H1 (cell line): ENCODE results near the gene AIPL1. TPM values are rescaled to one million over a fixed set of nuclear protein-coding genes. Genes with fewer than 3 reads are reported as not detected.
A peak's percentile ranks its signal among the peaks of the same experiment; 100 is the strongest.

ENCODE experiments used
- CTCF ChIA-PET: fragments of 300-600 bp; sonication (Branson Sonifier 250); formaldehyde crosslinking; loops from one replicate; lab custom pipeline; 2021; ENCODE audit not compliant: partially characterized antibody; lab: Charles Lee
- POLR2A ChIA-PET: fragments of 300-600 bp; sonication (Branson Sonifier 250); formaldehyde crosslinking; loops from one replicate; lab custom pipeline; 2021; ENCODE audit warnings: inconsistent platforms; ENCODE audit not compliant: partially characterized antibody; lab: Charles Lee
- DNase-seq, 2 experiments: peaks; one replicate each; pipeline versions ENCODE4 v3.0.0 to v3.0.0-alpha.2; 2010 to 2022; ENCODE audit warnings: low spot score in 2 of 2, low read depth in 1 of 2, mixed read lengths in 1 of 2
- FAIRE-seq: peaks from 2 replicates; lab custom pipeline; 2011; peaks lifted over from hg19 to GRCh38; lab: Jason Lieb, UNC
- H2AFZ ChIP-seq: 2 replicates; pipeline ENCODE4 v1.8.1; 2012; ENCODE audit warnings: low read length, inconsistent platforms
- H2AK5ac ChIP-seq: 2 replicates; pipeline ENCODE4 v1.6.1; 2013; ENCODE audit warnings: low read depth, low read length
- H2BK120ac ChIP-seq: replicated peaks from 2 replicates; pipeline ENCODE3; 2013; ENCODE audit warnings: low read depth, low read length, inconsistent platforms
- H2BK12ac ChIP-seq: 2 replicates; pipeline ENCODE4 v1.6.1; 2013; ENCODE audit warnings: low read depth, low read length
- H2BK15ac ChIP-seq: 2 replicates; pipeline ENCODE4 v1.6.1; 2013; ENCODE audit warnings: low read length
- H2BK20ac ChIP-seq: 2 replicates; pipeline ENCODE4 v1.6.1; 2013; ENCODE audit warnings: low read length
- H2BK5ac ChIP-seq: 2 replicates; pipeline ENCODE4 v1.6.1; 2013; ENCODE audit warnings: low read depth, low read length
- H3K14ac ChIP-seq: 2 replicates; pipeline ENCODE4 v1.6.1; 2013; ENCODE audit warnings: inconsistent platforms; ENCODE audit not compliant: insufficient read length
- H3K18ac ChIP-seq: 2 replicates; pipeline ENCODE4 v1.6.1; 2013; ENCODE audit warnings: low read length; ENCODE audit errors: extremely low read depth
- H3K23ac ChIP-seq: 2 replicates; pipeline ENCODE4 v1.6.1; 2013; ENCODE audit warnings: inconsistent platforms; ENCODE audit not compliant: insufficient read length
- H3K23me2 ChIP-seq: 2 replicates; pipeline ENCODE4 v1.6.1; 2013; ENCODE audit warnings: low read depth, low read length
- H3K27ac ChIP-seq: 2 replicates; pipeline ENCODE4 v1.6.1; 2011; ENCODE audit warnings: low read depth, low read length, inconsistent platforms
- H3K27me3 ChIP-seq, 4 experiments: replicated peaks in 1 of 4; 1 replicate in 1 of 4; 2 replicates in 3 of 4; pipeline versions ENCODE4 v1.6.1 to v1.8.1; 2011 to 2013; ENCODE audit warnings: low read length in 3 of 4, mild to moderate bottlenecking in 3 of 4, inconsistent platforms in 2 of 4, mixed read lengths in 2 of 4, moderate library complexity in 1 of 4; ENCODE audit not compliant: control insufficient read depth in 3 of 4, insufficient read depth in 3 of 4; ENCODE audit errors: extremely low read depth in 1 of 4
- H3K36me3 ChIP-seq, 4 experiments: 2 replicates each; pipeline versions ENCODE4 v1.6.1 to v1.8.1; 2011 to 2013; ENCODE audit warnings: mild to moderate bottlenecking in 4 of 4, low read length in 3 of 4, moderate library complexity in 2 of 4, control low read depth in 1 of 4, inconsistent platforms in 1 of 4; ENCODE audit not compliant: insufficient read depth in 4 of 4, control insufficient read depth in 2 of 4
- H3K4ac ChIP-seq: replicated peaks from 2 replicates; pipeline ENCODE3; 2013; ENCODE audit warnings: low read length, low read depth, mixed read lengths, inconsistent platforms; ENCODE audit not compliant: insufficient read length
- H3K4me1 ChIP-seq, 4 experiments: replicated peaks in 1 of 4; 1 replicate in 1 of 4; 2 replicates in 3 of 4; pipeline versions ENCODE4 v1.6.1 to v1.8.1; 2011 to 2013; ENCODE audit warnings: low read length in 3 of 4, inconsistent platforms in 2 of 4, mixed read lengths in 1 of 4; ENCODE audit not compliant: insufficient read depth in 4 of 4, control insufficient read depth in 3 of 4
- H3K4me2 ChIP-seq, 2 experiments: 2 replicates each; pipeline versions ENCODE4 v1.6.1 to v1.8.1; 2011 to 2013; ENCODE audit warnings: low read depth in 2 of 2, low read length in 2 of 2, control low read depth in 1 of 2, inconsistent platforms in 1 of 2, mild to moderate bottlenecking in 1 of 2; ENCODE audit not compliant: insufficient read depth in 1 of 2
- H3K4me3 ChIP-seq, 4 experiments: fragments of 200-600, 300-600 bp in 1 of 4; sonication (generic), shearing (Covaris generic), sonication (Bioruptor Twin) in 1 of 4; 2 replicates each; pipeline versions ENCODE4 v1.5.1 to v1.8.1; 2011 to 2016; ENCODE audit warnings: low read length in 4 of 4, low read depth in 3 of 4, control low read depth in 2 of 4, inconsistent platforms in 2 of 4, mild to moderate bottlenecking in 2 of 4, mixed read lengths in 1 of 4, moderate library complexity in 1 of 4; ENCODE audit not compliant: insufficient read depth in 2 of 4; ENCODE audit errors: extremely low read depth in 1 of 4
- H3K56ac ChIP-seq: replicated peaks from 2 replicates; pipeline ENCODE3; 2013; ENCODE audit warnings: low read depth, mild to moderate bottlenecking, mixed read lengths, low read length, inconsistent platforms; ENCODE audit not compliant: insufficient read length
- H3K79me1 ChIP-seq: 2 replicates; pipeline ENCODE4 v1.6.1; 2013; ENCODE audit warnings: low read depth, low read length, control low read depth
- H3K79me2 ChIP-seq, 2 experiments: 2 replicates each; pipeline versions ENCODE4 v1.6.1 to v1.8.1; 2012 to 2013; ENCODE audit warnings: low read length in 2 of 2, mild to moderate bottlenecking in 2 of 2, inconsistent platforms in 1 of 2; ENCODE audit not compliant: insufficient read depth in 2 of 2, control insufficient read depth in 1 of 2
- H3K9ac ChIP-seq, 4 experiments: replicated peaks in 1 of 4; 1 replicate in 1 of 4; 2 replicates in 3 of 4; pipeline versions ENCODE4 v1.6.1 to v1.8.1; 2011 to 2013; ENCODE audit warnings: low read depth in 3 of 4, low read length in 3 of 4, control low read depth in 2 of 4, mild to moderate bottlenecking in 2 of 4, moderate library complexity in 2 of 4, inconsistent platforms in 1 of 4; ENCODE audit errors: extremely low read depth in 1 of 4
- H3K9me3 ChIP-seq, 2 experiments: 2 replicates each; pipeline versions ENCODE4 v1.6.1 to v1.8.1; 2012 to 2013; ENCODE audit warnings: mild to moderate bottlenecking in 2 of 2, moderate library complexity in 2 of 2, control low read depth in 1 of 2, inconsistent platforms in 1 of 2, low read depth in 1 of 2, low read length in 1 of 2, mixed read lengths in 1 of 2; ENCODE audit not compliant: insufficient read depth in 2 of 2
- H4K20me1 ChIP-seq, 2 experiments: replicated peaks in 1 of 2; 2 replicates each; pipeline versions ENCODE3 to v1.8.1; 2011 to 2013; ENCODE audit warnings: inconsistent platforms in 2 of 2, low read length in 2 of 2, mild to moderate bottlenecking in 1 of 2; ENCODE audit not compliant: insufficient read depth in 2 of 2, control insufficient read depth in 1 of 2
- H4K5ac ChIP-seq: 2 replicates; pipeline ENCODE4 v1.6.1; 2013; ENCODE audit warnings: low read length, low read depth, mixed read lengths, inconsistent platforms; ENCODE audit not compliant: insufficient read length
- H4K8ac ChIP-seq: 2 replicates; pipeline ENCODE4 v1.8.0; 2013; ENCODE audit warnings: mild to moderate bottlenecking, moderate library complexity, low read length, inconsistent platforms; ENCODE audit not compliant: insufficient read depth; ENCODE audit errors: extremely low read depth
- H4K91ac ChIP-seq: replicated peaks from 2 replicates; pipeline ENCODE3; 2013; ENCODE audit warnings: low read length, mixed read lengths, inconsistent platforms; ENCODE audit not compliant: insufficient read length
- CHD1 ChIP-seq: IDR thresholded peaks from 2 replicates; pipeline ENCODE4 v1.6.1; 2012; ENCODE audit warnings: low read depth, low read length, improper control_type of control experiment
- GTF2F1 ChIP-seq: IDR thresholded peaks from 2 replicates; pipeline ENCODE4 v1.6.1; 2012; ENCODE audit warnings: low read depth, low read length, improper control_type of control experiment, borderline replicate concordance
- HDAC2 ChIP-seq, 2 experiments: fragments of 300-600 bp in 1 of 2; sonication (generic) in 1 of 2; IDR thresholded peaks; 2 replicates each; pipeline ENCODE4 v1.6.1; 2011 to 2012; ENCODE audit warnings: low read depth in 2 of 2, low read length in 2 of 2, mild to moderate bottlenecking in 2 of 2, moderate library complexity in 2 of 2, borderline replicate concordance in 1 of 2, inconsistent platforms in 1 of 2
- HDAC6 ChIP-seq: IDR thresholded peaks from one replicate; pipeline ENCODE4 v1.7.1; 2012; ENCODE audit warnings: low read depth, mild to moderate bottlenecking, inconsistent platforms, low read length, moderate library complexity
- KDM1A ChIP-seq: fragments of 200-600, 300-600 bp; sonication (generic); IDR thresholded peaks from 2 replicates; pipeline ENCODE4 v1.7.1; 2016; ENCODE audit warnings: mild to moderate bottlenecking, low read length, borderline replicate concordance
- NANOG ChIP-seq: IDR thresholded peaks from 2 replicates; pipeline ENCODE4 v1.6.1; 2011; ENCODE audit warnings: low read length, low read depth, mild to moderate bottlenecking, inconsistent platforms; ENCODE audit not compliant: insufficient read depth, poor library complexity, severe bottlenecking
- PHF8 ChIP-seq: fragments of 200-600 bp; sonication (generic); conservative IDR thresholded peaks from 2 replicates; pipeline ENCODE4 v1.7.1; 2012; ENCODE audit warnings: low read depth, mild to moderate bottlenecking, inconsistent platforms, low read length, moderate library complexity
- POLR2AphosphoS5 ChIP-seq: IDR thresholded peaks from 2 replicates; pipeline ENCODE4 v1.6.1; 2011; ENCODE audit warnings: low read depth, low read length
- SUZ12 ChIP-seq: fragments of 200-600 bp; sonication (generic); IDR thresholded peaks from 2 replicates; pipeline ENCODE4 v1.6.1; 2012; ENCODE audit warnings: mild to moderate bottlenecking, inconsistent platforms, low read length, moderate library complexity, mixed read lengths
- WGBS, 2 experiments: shearing (Covaris generic) in 1 of 2; methylation state at CpG; one replicate each; pipeline versions ENCODE4 v1.1.6 to v1.1.7; 2013 to 2015; ENCODE audit warnings: low lambda C conversion rate in 2 of 2, mixed read lengths in 2 of 2, inconsistent platforms in 1 of 2, low coverage in 1 of 2, missing lambda C conversion rate in 1 of 2; ENCODE audit not compliant: insufficient replicate concordance in 2 of 2, insufficient coverage in 1 of 2, insufficient read length in 1 of 2; ENCODE audit errors: extremely low coverage in 1 of 2, missing lambda C conversion rate in 1 of 2; 5-methylcytosine and 5-hydroxymethylcytosine counted together
- polyA plus RNA-seq, 7 experiments: library from polyadenylated mRNA; depleted of rRNA in 3 of 7; stranded (reverse) in 5 of 7; unstranded in 2 of 7; fragments of >200 nt in 5 of 7; fragments of 200-250 nt in 2 of 7; gene quantifications; 1 replicate in 5 of 7; 2 replicates in 1 of 7; 4 replicates in 1 of 7; pipeline versions ENCODE4 v1.2.1 to v1.2.3, GENCODE V29; 2011 to 2013; ENCODE audit warnings: missing spikeins in 2 of 7, mixed read lengths in 2 of 7
- total RNA-seq: library from RNA; stranded (reverse); fragmentation: NEBNext Ultra II Directional; extraction: Animal tissue kit (Norgen Biotek cat#: 25700); gene quantifications from 2 replicates; pipeline ENCODE4 v1.2.1, GENCODE V29; 2021

The AIPL1 gene
- total and polyA plus RNA-seq, 2 of the 8 experiments (the other 6 are each of a cell fraction or from before 2014, with no cell fraction given): 0.56 to 0.71 TPM

DNA sequence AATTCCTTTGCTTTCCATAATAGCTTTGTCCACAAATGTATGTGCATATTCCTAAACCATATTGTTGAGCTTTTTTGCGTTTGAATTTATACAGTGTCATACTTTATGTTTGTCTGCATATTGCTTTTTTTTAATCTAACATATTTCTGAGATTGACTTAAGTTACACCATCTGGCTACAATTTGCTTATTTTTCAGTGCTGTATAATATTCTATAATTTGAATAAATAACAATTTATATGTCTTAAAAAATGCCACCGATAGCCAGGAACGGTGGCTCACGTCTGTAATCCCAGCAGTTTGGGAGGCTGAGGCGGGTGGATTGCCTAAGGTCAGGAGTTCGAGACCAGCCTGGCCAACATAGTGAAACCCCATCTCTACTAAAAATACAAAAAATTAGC, 7.9 kb upstream of the AIPL1 start:
- Histone ChIP-seq H4K8ac (no peak overlapping the region), H3K79me1 (peaks cover 8% of the 10 kb centered on the region), H2BK120ac (no peak overlapping the region), H3K79me2 (peaks cover 3 to 21% of the 10 kb centered on the region in 2 experiments; a peak in 3 of 4 replicates), H3K56ac (no peak overlapping the region), H3K9me3 (no peaks in the 10 kb centered on the region), H2AK5ac (no peak overlapping the region), H3K4me3 (no peak overlapping the region), H3K36me3 (peaks cover 9 to 23% (median 19%) of the 10 kb centered on the region in 4 experiments), H3K23me2 (peaks cover 8% of the 10 kb centered on the region; the same call in 1 of the 2 replicates), H3K18ac (no peak overlapping the region), H3K14ac (no peak overlapping the region), H3K4me2 (peak overlapping the region in 1 of 2 experiments; percentile 93; a peak in 1 of 4 replicates), H2BK12ac (no peak overlapping the region), H2BK20ac (no peak overlapping the region), H4K91ac (no peak overlapping the region), H4K5ac (no peak overlapping the region), H3K23ac (no peak overlapping the region), H2BK15ac (no peak overlapping the region), H3K4me1 (peaks cover 6 to 20% (median 10%) of the 10 kb centered on the region in 4 experiments), H3K4ac (no peak overlapping the region), H2AFZ (no peak overlapping the region), H3K27ac (no peak overlapping the region), H3K27me3 (no peaks in the 10 kb centered on the region), H3K9ac (no peak overlapping the region), H4K20me1 (peaks cover 0 to 7% of the 10 kb centered on the region in 2 experiments)
- DNase-seq (no peak), FAIRE-seq (no peak)
- ChIA-PET POLR2A (interaction anchor here (0.7 to 6.0 kb wide), 4 partner anchors 11 to 48 kb away, joined by 3 to 58 read pairs (median 18); no protein-coding TSS in a partner anchor), CTCF (no interaction called here)
- WGBS, 2 experiments: 67% methylated on average over 6 of the region's 6 CpGs; no CpG with 5 or more reads in 1 of the 2 experiments
- TF ChIP-seq PHF8 (no peak), CHD1 (no peak), SUZ12 (no peak), HDAC6 (no peak), NANOG (no peak), KDM1A (no peak), GTF2F1 (no peak), POLR2AphosphoS5 (no peak), HDAC2 (IDR thresholded peaks at IDR 0.05; ENCODE audit: borderline replicate concordance in 1 of 2, low read depth in 2 of 2, low read length in 2 of 2) (no peak)
- TF ChIP-seq, all 59 proteins: peak for 0
- H2BK5ac ChIP-seq: no peak overlapping the region
